PFSK-1 (cell line): ENCODE data around the gene ZNF836. TPM values are rescaled to one million over a fixed set of nuclear protein-coding genes. Genes with fewer than 3 reads are reported as not detected.

ENCODE experiments used
- FOXP2 ChIP-seq: optimal IDR thresholded peaks from 2 replicates; pipeline ENCODE3; 2011; ENCODE audit warnings: borderline replicate concordance, control low read depth, inconsistent platforms; ENCODE audit not compliant: insufficient read depth; ENCODE audit errors: extremely low read length, extremely low read depth
- POLR2AphosphoS5 ChIP-seq: IDR thresholded peaks from 2 replicates; pipeline ENCODE4 v1.6.1; 2012; ENCODE audit warnings: low read depth, mild to moderate bottlenecking, control low read depth, low read length, moderate library complexity
- SIN3A ChIP-seq: IDR thresholded peaks from 2 replicates; pipeline ENCODE4 v1.6.1; 2012; ENCODE audit warnings: mild to moderate bottlenecking, low read length, moderate library complexity, borderline replicate concordance; ENCODE audit not compliant: insufficient read depth
- TAF1 ChIP-seq: IDR thresholded peaks from 2 replicates; pipeline ENCODE4 v1.6.1; 2012; ENCODE audit warnings: low read length, control low read depth, borderline replicate concordance; ENCODE audit not compliant: insufficient read depth
- polyA plus RNA-seq: library from polyadenylated mRNA; unstranded; fragments of >200 nt; gene quantifications from one replicate; pipeline ENCODE4 v1.2.1, GENCODE V29; 2012; ENCODE audit warnings: low read depth, missing spikeins; ENCODE audit not compliant: insufficient read length
- TF ChIP-seq, protein P1 (sequence below), 2 experiments: IDR thresholded peaks; 2 replicates each; pipeline versions ENCODE4 v1.6.1 to v1.8.0; 2011 to 2012; ENCODE audit warnings: low read depth in 2 of 2, low read length in 2 of 2, control low read depth in 1 of 2, inconsistent platforms in 1 of 2, mild to moderate bottlenecking in 1 of 2, moderate library complexity in 1 of 2; ENCODE audit not compliant: insufficient read depth in 1 of 2

Gene ZNF836
- not detected for polyA plus RNA-seq

GRCh38 chr19:52171321-52172169 is at the start of gene ZNF836:
Gene ZNF836 (minus strand): TSS chr19:52171621. CDS start chr19:52168072, 3,549 bp downstream.
- TF ChIP-seq POLR2AphosphoS5 = peak; percentile 45; the same call in 1 of the 2 replicates
- TF ChIP-seq SIN3A = no peak
- TF ChIP-seq TAF1 = peak; percentile 40; the same call in 1 of the 2 replicates

DNA sequence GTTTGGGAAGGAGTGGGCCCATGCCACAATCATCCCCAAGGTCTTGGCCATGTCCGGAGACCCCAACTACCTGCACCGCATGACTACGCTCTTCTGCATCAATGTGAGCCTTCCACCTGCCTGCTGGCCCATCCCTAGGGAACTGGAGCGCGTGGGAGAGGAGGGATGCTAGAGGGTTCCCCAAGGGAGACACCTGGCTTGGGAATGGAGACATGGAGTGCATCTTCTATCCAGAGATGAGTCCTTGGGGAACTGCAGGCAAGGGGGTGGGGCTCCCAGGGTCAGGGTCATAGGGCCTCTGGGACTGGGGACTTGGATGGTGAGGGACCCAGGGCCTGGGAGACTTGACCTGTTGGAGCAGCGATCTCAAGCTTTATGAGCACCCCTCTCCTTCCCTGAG is 49.6 kb upstream of the ZNF836 start:
- TF ChIP-seq TAF1 (no peak), SIN3A (no peak), POLR2AphosphoS5 (no peak), FOXP2 (no peak)
- TF ChIP-seq, protein P1, sequence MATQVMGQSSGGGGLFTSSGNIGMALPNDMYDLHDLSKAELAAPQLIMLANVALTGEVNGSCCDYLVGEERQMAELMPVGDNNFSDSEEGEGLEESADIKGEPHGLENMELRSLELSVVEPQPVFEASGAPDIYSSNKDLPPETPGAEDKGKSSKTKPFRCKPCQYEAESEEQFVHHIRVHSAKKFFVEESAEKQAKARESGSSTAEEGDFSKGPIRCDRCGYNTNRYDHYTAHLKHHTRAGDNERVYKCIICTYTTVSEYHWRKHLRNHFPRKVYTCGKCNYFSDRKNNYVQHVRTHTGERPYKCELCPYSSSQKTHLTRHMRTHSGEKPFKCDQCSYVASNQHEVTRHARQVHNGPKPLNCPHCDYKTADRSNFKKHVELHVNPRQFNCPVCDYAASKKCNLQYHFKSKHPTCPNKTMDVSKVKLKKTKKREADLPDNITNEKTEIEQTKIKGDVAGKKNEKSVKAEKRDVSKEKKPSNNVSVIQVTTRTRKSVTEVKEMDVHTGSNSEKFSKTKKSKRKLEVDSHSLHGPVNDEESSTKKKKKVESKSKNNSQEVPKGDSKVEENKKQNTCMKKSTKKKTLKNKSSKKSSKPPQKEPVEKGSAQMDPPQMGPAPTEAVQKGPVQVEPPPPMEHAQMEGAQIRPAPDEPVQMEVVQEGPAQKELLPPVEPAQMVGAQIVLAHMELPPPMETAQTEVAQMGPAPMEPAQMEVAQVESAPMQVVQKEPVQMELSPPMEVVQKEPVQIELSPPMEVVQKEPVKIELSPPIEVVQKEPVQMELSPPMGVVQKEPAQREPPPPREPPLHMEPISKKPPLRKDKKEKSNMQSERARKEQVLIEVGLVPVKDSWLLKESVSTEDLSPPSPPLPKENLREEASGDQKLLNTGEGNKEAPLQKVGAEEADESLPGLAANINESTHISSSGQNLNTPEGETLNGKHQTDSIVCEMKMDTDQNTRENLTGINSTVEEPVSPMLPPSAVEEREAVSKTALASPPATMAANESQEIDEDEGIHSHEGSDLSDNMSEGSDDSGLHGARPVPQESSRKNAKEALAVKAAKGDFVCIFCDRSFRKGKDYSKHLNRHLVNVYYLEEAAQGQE (IDR thresholded peaks at IDR 0.05; ENCODE audit: insufficient read depth in 1 of 2, low read depth in 2 of 2, low read length in 2 of 2) = no peak

DNA sequence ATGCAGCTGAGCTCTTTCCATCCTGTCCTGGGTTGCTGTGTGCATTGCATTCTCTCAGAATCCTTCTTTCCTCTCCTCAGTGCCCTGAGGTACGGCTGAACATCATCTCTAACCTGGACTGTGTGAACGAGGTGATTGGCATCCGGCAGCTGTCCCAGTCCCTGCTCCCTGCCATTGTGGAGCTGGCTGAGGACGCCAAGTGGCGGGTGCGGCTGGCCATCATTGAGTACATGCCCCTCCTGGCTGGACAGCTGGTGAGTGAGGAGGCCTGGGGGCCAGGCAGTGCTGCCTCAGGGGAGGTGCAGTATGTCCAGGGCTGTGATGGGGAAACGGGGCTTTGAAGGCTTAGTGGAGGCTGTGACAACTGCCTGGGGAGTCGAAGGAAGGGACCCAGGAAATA is 48.2 kb upstream of the ZNF836 start:
- no peak for TF ChIP-seq SIN3A
- no peak for TF ChIP-seq TAF1
- TF ChIP-seq, protein P1 (IDR thresholded peaks at IDR 0.05; ENCODE audit: insufficient read depth in 1 of 2, low read depth in 2 of 2, low read length in 2 of 2) = no peak
- no peak for TF ChIP-seq POLR2AphosphoS5
- no peak for TF ChIP-seq FOXP2

DNA sequence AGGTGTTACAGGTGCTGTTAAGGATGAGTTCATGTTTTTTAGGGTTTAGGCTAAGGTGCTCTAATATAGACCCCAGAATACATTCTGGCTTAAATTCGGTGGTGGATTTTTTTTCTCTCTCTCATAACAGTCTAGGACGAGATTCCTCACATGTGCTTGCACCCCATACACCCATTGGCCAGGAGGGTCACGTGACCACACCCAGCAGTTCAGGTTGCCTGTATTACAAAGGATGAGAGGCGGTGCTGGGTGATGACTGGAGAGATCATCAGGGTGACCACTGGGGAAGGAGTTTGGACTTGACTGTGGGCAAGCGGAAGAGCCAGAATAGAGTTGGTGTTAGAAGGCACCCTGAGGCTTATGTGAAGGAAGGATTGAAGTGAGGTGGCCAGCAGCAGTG is 46.2 kb upstream of the ZNF836 start:
- TF ChIP-seq POLR2AphosphoS5 = no peak
- TF ChIP-seq SIN3A = no peak
- TF ChIP-seq TAF1 = no peak
- TF ChIP-seq, protein P1 (IDR thresholded peaks at IDR 0.05; ENCODE audit: insufficient read depth in 1 of 2, low read depth in 2 of 2, low read length in 2 of 2) = no peak
- TF ChIP-seq FOXP2 = no peak

GRCh38 chr19:52216401-52216800 is 45.0 kb upstream of the ZNF836 start:
- no peak for TF ChIP-seq POLR2AphosphoS5
- TF ChIP-seq SIN3A = no peak
- no peak for TF ChIP-seq FOXP2
- no peak for TF ChIP-seq TAF1
- TF ChIP-seq, protein P1 (IDR thresholded peaks at IDR 0.05; ENCODE audit: insufficient read depth in 1 of 2, low read depth in 2 of 2, low read length in 2 of 2) = no peak
